HEK293 (cell line): Measurements from ENCODE around the gene RRP9.

ENCODE experiments used
- ATF2 ChIP-seq: fragments of 450-650 bp; formaldehyde crosslinking; IDR thresholded peaks from 2 replicates; pipeline ENCODE4 v1.5.1; 2016; ENCODE audit warnings: missing biosample characterization, missing genetic modification characterization, low read depth
- BCL11A ChIP-seq: fragments of 450-650 bp; formaldehyde crosslinking; IDR thresholded peaks from 2 replicates; pipeline ENCODE4 v1.5.1; 2016; ENCODE audit warnings: low read depth, missing biosample characterization, missing genetic modification characterization
- FEZF1 ChIP-seq: fragments of 450-650 bp; formaldehyde crosslinking; IDR thresholded peaks from 2 replicates; pipeline ENCODE4 v1.5.1; 2016; ENCODE audit warnings: missing biosample characterization, missing genetic modification characterization
- GLIS1 ChIP-seq: fragments of 450-650 bp; formaldehyde crosslinking; IDR thresholded peaks from 2 replicates; pipeline ENCODE4 v1.5.1; 2016; ENCODE audit warnings: missing biosample characterization, missing genetic modification characterization
- HOXA7 ChIP-seq: sonication (generic); formaldehyde crosslinking; IDR thresholded peaks from 2 replicates; pipeline ENCODE4 v1.8.1; 2022; ENCODE audit warnings: missing genetic modification reagents, borderline replicate concordance
- PATZ1 ChIP-seq: fragments of 450-650 bp; formaldehyde crosslinking; IDR thresholded peaks from 2 replicates; pipeline ENCODE4 v1.5.1; 2016; ENCODE audit warnings: missing biosample characterization, missing genetic modification characterization
- REST ChIP-seq: fragments of 450-650 bp; formaldehyde crosslinking; IDR thresholded peaks from 2 replicates; pipeline ENCODE4 v1.5.1; 2016; ENCODE audit warnings: missing biosample characterization, missing genetic modification characterization
- SCRT2 ChIP-seq: fragments of 450-650 bp; formaldehyde crosslinking; IDR thresholded peaks from 2 replicates; pipeline ENCODE4 v1.5.1; 2016; ENCODE audit warnings: missing biosample characterization, missing genetic modification characterization
- ZBTB20 ChIP-seq: fragments of 450-650 bp; formaldehyde crosslinking; IDR thresholded peaks from 2 replicates; pipeline ENCODE4 v1.5.1; 2016; ENCODE audit warnings: missing biosample characterization, missing genetic modification characterization
- ZBTB26 ChIP-seq: fragments of 450-650 bp; formaldehyde crosslinking; optimal IDR thresholded peaks from 2 replicates; pipeline ENCODE3; 2016; ENCODE audit warnings: missing biosample characterization, mild to moderate bottlenecking, missing genetic modification characterization
- ZBTB8A ChIP-seq: fragments of 450-650 bp; formaldehyde crosslinking; IDR thresholded peaks from 2 replicates; pipeline ENCODE4 v1.5.1; 2016; ENCODE audit warnings: missing biosample characterization, missing genetic modification characterization
- ZIC2 ChIP-seq: fragments of 450-650 bp; formaldehyde crosslinking; IDR thresholded peaks from 2 replicates; pipeline ENCODE4 v1.5.1; 2016; ENCODE audit warnings: missing biosample characterization, missing genetic modification characterization
- ZNF133 ChIP-seq: fragments of 450-650 bp; formaldehyde crosslinking; IDR thresholded peaks from 2 replicates; pipeline ENCODE4 v1.5.1; 2016; ENCODE audit warnings: missing biosample characterization, missing genetic modification characterization
- ZNF148 ChIP-seq: fragments of 450-650 bp; formaldehyde crosslinking; IDR thresholded peaks from 2 replicates; pipeline ENCODE4 v1.5.0; 2017; ENCODE audit warnings: missing biosample characterization, missing genetic modification characterization, borderline replicate concordance
- ZNF202 ChIP-seq: fragments of 450-650 bp; formaldehyde crosslinking; IDR thresholded peaks from 2 replicates; pipeline ENCODE4 v1.5.1; 2016; ENCODE audit warnings: missing biosample characterization, missing genetic modification characterization, borderline replicate concordance
- ZNF223 ChIP-seq: fragments of 450-650 bp; formaldehyde crosslinking; IDR thresholded peaks from 2 replicates; pipeline ENCODE4 v1.5.1; 2016; ENCODE audit warnings: missing biosample characterization, missing genetic modification characterization
- ZNF274 ChIP-seq, 2 experiments: fragments of 200-500 bp in 1 of 2; fragments of 450-650 bp in 1 of 2; sonication (Bioruptor generic) in 1 of 2; formaldehyde crosslinking in 1 of 2; IDR thresholded peaks; 2 replicates each; pipeline versions ENCODE4 v1.5.1 to v1.6.1; 2014 to 2016; ENCODE audit warnings: borderline replicate concordance in 1 of 2, inconsistent platforms in 1 of 2, low read length in 1 of 2, missing biosample characterization in 1 of 2, missing genetic modification characterization in 1 of 2
- ZNF433 ChIP-seq: fragments of 450-650 bp; formaldehyde crosslinking; IDR thresholded peaks from 2 replicates; pipeline ENCODE4 v1.5.1; 2016; ENCODE audit warnings: missing biosample characterization, missing genetic modification characterization, low read depth
- ZNF48 ChIP-seq: fragments of 450-650 bp; formaldehyde crosslinking; IDR thresholded peaks from 2 replicates; pipeline ENCODE4 v1.5.1; 2016; ENCODE audit warnings: missing biosample characterization, missing genetic modification characterization
- ZNF560 ChIP-seq: fragments of 450-650 bp; formaldehyde crosslinking; IDR thresholded peaks from 2 replicates; pipeline ENCODE4 v1.5.1; 2017; ENCODE audit warnings: missing biosample characterization, missing genetic modification characterization, borderline replicate concordance
- ZNF561 ChIP-seq: fragments of 450-650 bp; IDR thresholded peaks from 2 replicates; pipeline ENCODE4 v1.5.1; 2018; ENCODE audit warnings: missing biosample characterization, missing genetic modification characterization, borderline replicate concordance
- ZNF692 ChIP-seq: fragments of 450-650 bp; formaldehyde crosslinking; IDR thresholded peaks from 2 replicates; pipeline ENCODE4 v1.5.1; 2016; ENCODE audit warnings: missing biosample characterization, missing genetic modification characterization
- ZNF701 ChIP-seq: fragments of 450-650 bp; formaldehyde crosslinking; IDR thresholded peaks from 2 replicates; pipeline ENCODE4 v1.5.1; 2016; ENCODE audit warnings: missing biosample characterization, missing genetic modification characterization
- ZNF76 ChIP-seq: fragments of 450-650 bp; formaldehyde crosslinking; IDR thresholded peaks from 2 replicates; pipeline ENCODE4; 2016; ENCODE audit warnings: low read depth, missing biosample characterization, missing genetic modification characterization, borderline replicate concordance
- ZNF791 ChIP-seq: fragments of 450-650 bp; formaldehyde crosslinking; IDR thresholded peaks from 2 replicates; pipeline ENCODE4 v1.5.1; 2016; ENCODE audit warnings: missing biosample characterization, missing genetic modification characterization
- ZSCAN30 ChIP-seq: fragments of 450-650 bp; IDR thresholded peaks from 2 replicates; pipeline ENCODE4 v1.5.1; 2018; ENCODE audit warnings: missing biosample characterization, mild to moderate bottlenecking, missing genetic modification characterization, moderate library complexity

RRP9 gene

GRCh38 chr3:51982838-51983577 is 41.3 kb upstream of the RRP9 start, which contains the start of gene ACY1 (continued):
- TF ChIP-seq FEZF1 (no peak), ZNF274 (IDR thresholded peaks at IDR 0.05; ENCODE audit: low read length) (no peak), ZNF274 (tag by site-specific recombination; IDR thresholded peaks at IDR 0.05; ENCODE audit: borderline replicate concordance) (no peak), ZNF223 (tag by site-specific recombination) (no peak), ZNF433 (tag by site-specific recombination) (no peak), ZBTB20 (tag by site-specific recombination) (peak; percentile 93), ZNF148 (tag by site-specific recombination) (no peak), ZNF76 (tag by site-specific recombination) (0 out of 2 replicates have a peak, but pooled peaks have one; percentile 8), PATZ1 (tag by site-specific recombination) (peak; percentile 62), ZBTB8A (tag by site-specific recombination) (peak; percentile 59), ZNF692 (tag by site-specific recombination) (0 out of 2 replicates have a peak, but pooled peaks have one; percentile 24), ZIC2 (tag by site-specific recombination) (peak; percentile 40; the same call in 1 of the 2 replicates), ATF2 (tag by site-specific recombination) (no peak), ZNF133 (tag by site-specific recombination) (peak; percentile 80), HOXA7 (CRISPR knock-in tag) (no peak), ZNF202 (no peak), ZNF791 (tag by site-specific recombination) (no peak), ZBTB26 (tag by site-specific recombination) (peak; percentile 78), GLIS1 (tag by site-specific recombination) (peak; percentile 88), ZSCAN30 (tag by site-specific recombination) (peak; percentile 74), ZNF701 (tag by site-specific recombination) (no peak), BCL11A (tag by site-specific recombination) (0 out of 2 replicates have a peak, but pooled peaks have one; percentile 31), ZNF560 (tag by site-specific recombination) (no peak), ZNF561 (tag by site-specific recombination) (0 out of 2 replicates have a peak, but pooled peaks have one; percentile 40), ZNF48 (tag by site-specific recombination) (no peak), SCRT2 (tag by site-specific recombination) (no peak), REST (tag by site-specific recombination) (no peak)
